Measurements from ENCODE around the gene PLK1. TPM values are rescaled to one million over a fixed set of nuclear protein-coding genes. Genes with fewer than 3 reads are reported as not detected.
A peak's percentile ranks its signal among the peaks of the same experiment; 100 is the strongest.

PLK1 gene
- total and polyA plus RNA-seq, 2 of the 13 experiments (the other 11 are each of a cell fraction or from before 2014, with no cell fraction given), result 71.5 to 76.3 TPM

- peak; percentile 45 for TF ChIP-seq STAG1 (CRISPR knock-in tag; IDR thresholded peaks at IDR 0.05)
- peak; percentile 70; the same call in 1 of the 2 replicates for TF ChIP-seq ZNF503 (CRISPR knock-in tag; IDR thresholded peaks at IDR 0.05)
- peak; percentile 46; the same call in 1 of the 2 replicates for TF ChIP-seq TRIM24 (CRISPR knock-in tag; IDR thresholded peaks at IDR 0.05)
- TF ChIP-seq HOMEZ (CRISPR knock-in tag; IDR thresholded peaks at IDR 0.05; ENCODE audit: low read depth), result peak; percentile 75
- peak; percentile 82; the same call in 1 of the 2 replicates for TF ChIP-seq ZNF614 (CRISPR knock-in tag; IDR thresholded peaks at IDR 0.05; ENCODE audit: borderline replicate concordance)
- peak; percentile 100 for TF ChIP-seq ZNF589 (CRISPR knock-in tag; conservative IDR thresholded peaks at IDR 0.05)
- peak; percentile 98 for TF ChIP-seq TARDBP (CRISPR knock-in tag; IDR thresholded peaks at IDR 0.05)
- TF ChIP-seq STAT6 (CRISPR knock-in tag; IDR thresholded peaks at IDR 0.05; ENCODE audit: borderline replicate concordance), result 0 out of 2 replicates have a peak, but pooled peaks have one; percentile 80
- peak; percentile 85; the same call in 1 of the 2 replicates for TF ChIP-seq CBX5 (CRISPR knock-in tag; IDR thresholded peaks at IDR 0.05; ENCODE audit: borderline replicate concordance)
- 0 out of 2 replicates have a peak, but pooled peaks have one; percentile 27 for TF ChIP-seq ZNF251 (CRISPR knock-in tag; IDR thresholded peaks at IDR 0.05)
- TF ChIP-seq ZNF326 (CRISPR knock-in tag; IDR thresholded peaks at IDR 0.05; ENCODE audit: borderline replicate concordance), result no peak
- peak; percentile 77; the same call in 1 of the 2 replicates for TF ChIP-seq GATA4 (IDR thresholded peaks at IDR 0.05; ENCODE audit: borderline replicate concordance, low read depth)
- peak; percentile 51; the same call in 1 of the 2 replicates for TF ChIP-seq ZBTB7A (CRISPR knock-in tag; IDR thresholded peaks at IDR 0.05)
- TF ChIP-seq ZMYM3 (CRISPR knock-in tag; IDR thresholded peaks at IDR 0.05), result no peak; the same call in 1 of the 2 replicates
- TF ChIP-seq ZIK1 (CRISPR knock-in tag; IDR thresholded peaks at IDR 0.05; ENCODE audit: borderline replicate concordance, low read depth), result no peak; the same call in 1 of the 2 replicates
- TF ChIP-seq ZFP37 (CRISPR knock-in tag; IDR thresholded peaks at IDR 0.05; ENCODE audit: borderline replicate concordance), result peak; percentile 68; the same call in 1 of the 2 replicates
- no peak for TF ChIP-seq NFRKB (IDR thresholded peaks at IDR 0.05)
- TF ChIP-seq MZF1 (CRISPR knock-in tag; IDR thresholded peaks at IDR 0.05; ENCODE audit: borderline replicate concordance), result no peak
- peak; percentile 80; the same call in 1 of the 2 replicates for TF ChIP-seq ZSCAN31 (CRISPR knock-in tag; IDR thresholded peaks at IDR 0.05; ENCODE audit: low read depth)
Measured at GRCh38 chr16:23678430-23679273, at the start of gene PLK1 (continued).

All from HepG2 (cell line).